ENCODE results near the gene CSAD.

Gene CSAD

DNA sequence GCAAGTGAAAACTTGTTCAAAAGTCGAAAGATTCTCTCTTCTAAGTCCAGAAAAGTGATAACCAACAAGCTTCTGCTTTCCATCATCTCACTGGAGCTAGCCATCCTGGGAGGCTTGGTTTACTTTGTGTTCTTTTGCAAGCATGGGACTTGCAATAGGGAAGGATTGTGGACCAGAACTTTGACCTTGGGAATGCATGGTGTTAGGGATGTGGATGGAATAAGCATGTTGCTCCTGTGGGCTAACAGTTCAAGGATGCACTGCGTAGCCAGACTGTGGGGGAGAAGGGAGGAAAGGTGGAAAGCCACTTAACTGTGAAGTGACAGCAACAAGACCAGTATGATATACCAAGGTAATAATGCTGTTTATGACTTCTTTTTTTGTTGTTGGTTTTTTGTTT lies 48.9 kb downstream of the CSAD start:
- no peak for TF ChIP-seq CTCF (IDR thresholded peaks at IDR 0.05)

- no peak for TF ChIP-seq CTCF (IDR thresholded peaks at IDR 0.05)
Observed at GRCh38 chr12:53128780-53129569, 51.8 kb downstream of the CSAD start.

- TF ChIP-seq CTCF (IDR thresholded peaks at IDR 0.05) = no peak
Observed at GRCh38 chr12:53127169-53127568, 53.6 kb downstream of the CSAD start.

- TF ChIP-seq CTCF (IDR thresholded peaks at IDR 0.05) = no peak
Observed at GRCh38 chr12:53124352-53124723, 56.4 kb downstream of the CSAD start.

DNA sequence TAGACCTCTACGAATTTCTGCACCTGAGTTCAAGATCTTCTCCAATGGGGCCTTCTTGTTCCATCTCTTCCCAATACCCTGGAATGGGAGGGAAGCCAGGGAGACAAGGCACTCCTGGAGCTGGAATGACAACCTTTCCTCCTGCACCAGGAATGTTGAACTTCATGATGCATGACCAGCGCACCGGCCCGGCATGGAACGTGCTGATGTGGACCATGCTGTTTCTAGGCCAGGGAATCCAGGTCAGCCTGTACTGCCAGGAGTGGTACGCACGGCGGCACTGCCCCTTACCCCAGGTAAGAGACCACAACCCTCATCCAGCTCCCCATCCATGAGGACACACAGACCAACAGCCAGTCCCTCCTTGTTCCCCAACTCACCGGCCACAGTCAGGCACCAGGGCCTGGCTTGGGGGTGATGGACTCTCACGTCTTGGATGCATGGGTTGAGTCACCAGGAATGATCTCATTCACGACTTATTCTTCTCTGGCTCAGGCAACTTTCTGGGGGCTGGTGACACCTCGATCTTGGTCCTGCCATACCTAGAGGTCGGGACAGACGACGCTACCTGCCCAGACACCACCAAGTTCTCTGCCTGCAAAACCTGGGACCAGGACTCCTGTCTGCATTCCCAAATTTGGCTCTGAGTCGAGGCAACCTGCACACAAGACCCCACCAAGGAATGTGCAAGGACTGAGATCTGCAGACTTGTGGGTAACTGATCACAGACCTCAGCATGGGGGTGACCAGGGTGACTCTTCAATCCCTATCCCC lies 57.0 kb downstream of the CSAD start:
- no peak for TF ChIP-seq CTCF (IDR thresholded peaks at IDR 0.05)

DNA sequence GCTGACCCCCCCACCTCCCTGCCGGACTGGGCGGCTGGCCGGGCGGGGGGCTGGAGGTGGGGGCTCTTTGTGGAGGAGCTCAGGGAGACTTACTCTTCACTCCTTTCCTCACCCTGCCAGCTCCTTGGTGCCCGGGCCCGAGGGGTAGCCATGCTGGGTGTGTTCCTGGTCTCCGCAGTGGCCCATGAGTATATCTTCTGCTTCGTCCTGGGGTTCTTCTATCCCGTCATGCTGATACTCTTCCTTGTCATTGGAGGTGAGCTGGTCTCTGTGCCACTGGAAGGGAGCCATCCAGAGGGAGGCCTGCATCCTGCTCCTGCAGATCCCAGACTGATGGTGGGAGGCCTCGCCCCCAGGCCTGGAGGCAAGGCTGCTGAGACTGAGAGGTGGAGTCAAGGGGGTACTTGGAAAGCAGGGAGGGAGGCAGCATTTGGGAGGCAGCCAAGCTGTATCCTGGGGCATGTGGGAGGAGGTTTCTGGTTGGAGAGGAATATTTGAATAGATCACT lies 57.7 kb downstream of the CSAD start:
- no peak for TF ChIP-seq CTCF (IDR thresholded peaks at IDR 0.05)

DNA sequence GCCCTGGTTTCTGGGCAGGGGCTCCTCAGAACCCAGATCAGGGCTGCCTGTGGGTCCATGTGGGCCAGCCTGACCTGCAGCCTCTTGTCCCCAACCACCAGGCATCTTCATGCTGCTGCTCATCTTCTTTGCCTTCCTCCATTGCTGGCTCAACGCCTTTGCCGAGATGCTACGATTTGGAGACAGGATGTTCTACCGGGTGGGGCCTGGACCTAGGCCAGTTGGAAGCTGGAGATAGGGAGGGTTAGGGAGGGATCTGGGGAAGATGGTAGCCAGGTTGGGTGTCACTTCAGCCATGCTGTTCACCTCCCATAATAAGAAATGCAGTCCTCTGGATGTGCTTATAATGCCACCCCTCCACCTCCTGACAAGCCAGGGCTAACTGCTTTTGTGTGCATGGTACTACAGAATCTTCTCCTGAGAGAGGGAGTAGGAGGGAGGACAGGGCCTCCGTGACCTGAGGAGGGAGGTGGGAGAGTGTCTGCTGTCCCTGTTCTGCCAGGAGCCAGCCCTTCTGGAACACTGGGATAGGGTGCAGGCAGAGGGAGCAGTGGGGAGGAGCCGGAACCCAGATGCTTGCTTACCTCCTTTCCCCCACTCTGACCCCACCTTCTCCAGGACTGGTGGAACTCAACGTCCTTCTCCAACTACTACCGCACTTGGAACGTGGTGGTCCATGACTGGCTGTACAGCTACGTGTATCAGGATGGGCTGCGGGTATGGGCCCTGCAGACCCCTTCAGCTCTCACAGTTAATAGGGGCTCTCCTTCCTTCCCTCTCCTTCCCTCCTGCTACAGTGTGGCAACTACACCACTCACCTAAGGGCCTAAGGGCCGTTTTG lies 59.8 kb downstream of the CSAD start:
- TF ChIP-seq CTCF (IDR thresholded peaks at IDR 0.05) = no peak

Measured in LNCAP (cell line).